Testis (tissue), 2 donors: ENCODE measurements around the gene ASB1.

Experiments used
- POLR2A ChIP-seq: fragments of 450-650 bp; IDR thresholded peaks from one replicate; pipeline ENCODE4 v1.6.1; 2017; ENCODE audit warnings: antibody characterized with exemption, mild to moderate bottlenecking, moderate library complexity
- TF ChIP-seq, protein P1 (sequence below), 3 experiments: fragments of 450-650 bp in 2 of 3; fragments of 200-600 bp in 1 of 3; sonication (generic) in 1 of 3; IDR thresholded peaks; one replicate each; pipeline ENCODE4 v1.5.1; 2016 to 2019; ENCODE audit warnings: antibody characterized with exemption in 3 of 3, mild to moderate bottlenecking in 2 of 3, moderate library complexity in 1 of 3

DNA sequence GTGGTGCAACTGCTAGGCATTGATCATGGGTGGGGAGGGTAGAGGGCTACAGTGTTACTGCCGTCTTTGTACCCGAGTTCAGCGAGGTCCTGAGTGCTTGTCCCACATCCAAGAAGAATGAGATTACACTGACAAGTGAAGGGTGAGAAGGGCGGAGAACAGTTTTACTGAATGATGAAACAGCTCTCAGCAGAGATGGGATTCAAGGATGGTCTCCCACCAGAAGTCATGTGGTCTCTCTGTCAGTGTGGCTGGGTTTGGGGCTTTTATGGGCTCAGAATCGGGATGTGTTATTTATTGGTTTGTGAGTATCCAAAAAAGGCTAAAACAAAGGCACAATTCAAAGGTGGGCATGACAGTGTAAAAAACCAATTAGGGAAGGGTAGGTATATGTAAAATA lies 10.8 kb upstream of the ASB1 start:
- TF ChIP-seq, protein P1, sequence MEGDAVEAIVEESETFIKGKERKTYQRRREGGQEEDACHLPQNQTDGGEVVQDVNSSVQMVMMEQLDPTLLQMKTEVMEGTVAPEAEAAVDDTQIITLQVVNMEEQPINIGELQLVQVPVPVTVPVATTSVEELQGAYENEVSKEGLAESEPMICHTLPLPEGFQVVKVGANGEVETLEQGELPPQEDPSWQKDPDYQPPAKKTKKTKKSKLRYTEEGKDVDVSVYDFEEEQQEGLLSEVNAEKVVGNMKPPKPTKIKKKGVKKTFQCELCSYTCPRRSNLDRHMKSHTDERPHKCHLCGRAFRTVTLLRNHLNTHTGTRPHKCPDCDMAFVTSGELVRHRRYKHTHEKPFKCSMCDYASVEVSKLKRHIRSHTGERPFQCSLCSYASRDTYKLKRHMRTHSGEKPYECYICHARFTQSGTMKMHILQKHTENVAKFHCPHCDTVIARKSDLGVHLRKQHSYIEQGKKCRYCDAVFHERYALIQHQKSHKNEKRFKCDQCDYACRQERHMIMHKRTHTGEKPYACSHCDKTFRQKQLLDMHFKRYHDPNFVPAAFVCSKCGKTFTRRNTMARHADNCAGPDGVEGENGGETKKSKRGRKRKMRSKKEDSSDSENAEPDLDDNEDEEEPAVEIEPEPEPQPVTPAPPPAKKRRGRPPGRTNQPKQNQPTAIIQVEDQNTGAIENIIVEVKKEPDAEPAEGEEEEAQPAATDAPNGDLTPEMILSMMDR (IDR thresholded peaks at IDR 0.05) = no peak
- TF ChIP-seq POLR2A = no peak
